ENCODE results near the gene TMEM179. TPM values are rescaled to one million over a fixed set of nuclear protein-coding genes. Genes with fewer than 3 reads are reported as not detected.

TMEM179 gene
- total RNA-seq, 1 donor from 2014 or later = not detected

GRCh38 chr14:104556256-104557021, 48.1 kb downstream of the TMEM179 start:
- ATAC-seq (no peak), DNase-seq (peak; percentile 52)
- no peaks in the 10 kb centered on the region for H3K4me1 ChIP-seq
- no peaks in the 10 kb centered on the region for H3K9me3 ChIP-seq
- H3K27me3 ChIP-seq = peaks cover 23% of the 10 kb centered on the region
- TF ChIP-seq, protein P1, sequence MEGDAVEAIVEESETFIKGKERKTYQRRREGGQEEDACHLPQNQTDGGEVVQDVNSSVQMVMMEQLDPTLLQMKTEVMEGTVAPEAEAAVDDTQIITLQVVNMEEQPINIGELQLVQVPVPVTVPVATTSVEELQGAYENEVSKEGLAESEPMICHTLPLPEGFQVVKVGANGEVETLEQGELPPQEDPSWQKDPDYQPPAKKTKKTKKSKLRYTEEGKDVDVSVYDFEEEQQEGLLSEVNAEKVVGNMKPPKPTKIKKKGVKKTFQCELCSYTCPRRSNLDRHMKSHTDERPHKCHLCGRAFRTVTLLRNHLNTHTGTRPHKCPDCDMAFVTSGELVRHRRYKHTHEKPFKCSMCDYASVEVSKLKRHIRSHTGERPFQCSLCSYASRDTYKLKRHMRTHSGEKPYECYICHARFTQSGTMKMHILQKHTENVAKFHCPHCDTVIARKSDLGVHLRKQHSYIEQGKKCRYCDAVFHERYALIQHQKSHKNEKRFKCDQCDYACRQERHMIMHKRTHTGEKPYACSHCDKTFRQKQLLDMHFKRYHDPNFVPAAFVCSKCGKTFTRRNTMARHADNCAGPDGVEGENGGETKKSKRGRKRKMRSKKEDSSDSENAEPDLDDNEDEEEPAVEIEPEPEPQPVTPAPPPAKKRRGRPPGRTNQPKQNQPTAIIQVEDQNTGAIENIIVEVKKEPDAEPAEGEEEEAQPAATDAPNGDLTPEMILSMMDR (IDR thresholded peaks at IDR 0.05) = no peak
- no peak overlapping the region for H3K4me3 ChIP-seq
- H3K36me3 ChIP-seq = no peaks in the 10 kb centered on the region
- intact Hi-C loops (cut with DNase I) = no loop called here
- no peak overlapping the region for H3K27ac ChIP-seq

DNA sequence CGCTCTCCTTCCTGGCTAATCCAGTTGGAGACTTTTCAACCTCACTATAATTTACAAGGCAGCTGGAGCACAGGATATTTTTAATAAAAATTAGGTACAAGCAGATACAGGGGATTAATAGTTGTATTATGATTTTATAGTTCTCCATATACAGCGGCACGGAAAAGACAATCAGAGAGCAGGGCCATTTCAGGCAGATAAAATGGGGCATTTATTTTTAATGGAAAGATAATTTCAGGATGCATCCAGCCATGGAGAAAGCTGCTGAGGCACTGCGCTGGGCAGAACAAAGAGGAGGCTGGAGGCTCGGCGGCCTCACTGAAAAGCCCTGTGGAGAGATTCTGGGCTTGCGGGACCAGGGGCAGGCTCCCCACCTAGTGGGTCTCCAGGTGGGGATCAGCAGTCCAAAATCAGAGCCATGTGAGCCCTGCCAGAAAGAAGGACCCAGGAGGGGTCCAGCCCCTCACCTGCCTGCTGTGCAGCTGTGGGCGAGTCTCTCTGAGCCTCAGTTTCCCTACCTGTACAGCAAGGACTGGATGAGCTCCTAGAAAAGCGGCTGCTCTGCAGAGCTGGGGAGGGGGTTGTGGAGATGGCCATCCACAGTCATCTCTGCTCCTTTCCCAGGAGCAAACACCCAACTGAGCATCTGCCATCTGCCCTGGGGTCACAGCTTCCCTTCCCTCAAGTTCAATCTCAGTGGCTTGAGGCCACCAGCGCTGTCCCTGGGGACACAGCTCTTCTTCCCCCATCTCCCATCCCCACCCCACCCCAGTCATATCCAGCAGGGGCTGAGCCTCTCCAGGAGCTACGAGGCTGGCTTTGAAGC, 48.9 kb downstream of the TMEM179 start:
- DNase-seq = peak; percentile 46
- Histone ChIP-seq H3K4me1 (no peaks in the 10 kb centered on the region), H3K36me3 (no peaks in the 10 kb centered on the region), H3K27me3 (peaks cover 23% of the 10 kb centered on the region), H3K27ac (no peak overlapping the region), H3K9me3 (no peaks in the 10 kb centered on the region), H3K4me3 (no peak overlapping the region)
- no peak for ATAC-seq
- TF ChIP-seq, protein P1 (IDR thresholded peaks at IDR 0.05) = no peak
- intact Hi-C loops (cut with DNase I) = no loop called here

DNA sequence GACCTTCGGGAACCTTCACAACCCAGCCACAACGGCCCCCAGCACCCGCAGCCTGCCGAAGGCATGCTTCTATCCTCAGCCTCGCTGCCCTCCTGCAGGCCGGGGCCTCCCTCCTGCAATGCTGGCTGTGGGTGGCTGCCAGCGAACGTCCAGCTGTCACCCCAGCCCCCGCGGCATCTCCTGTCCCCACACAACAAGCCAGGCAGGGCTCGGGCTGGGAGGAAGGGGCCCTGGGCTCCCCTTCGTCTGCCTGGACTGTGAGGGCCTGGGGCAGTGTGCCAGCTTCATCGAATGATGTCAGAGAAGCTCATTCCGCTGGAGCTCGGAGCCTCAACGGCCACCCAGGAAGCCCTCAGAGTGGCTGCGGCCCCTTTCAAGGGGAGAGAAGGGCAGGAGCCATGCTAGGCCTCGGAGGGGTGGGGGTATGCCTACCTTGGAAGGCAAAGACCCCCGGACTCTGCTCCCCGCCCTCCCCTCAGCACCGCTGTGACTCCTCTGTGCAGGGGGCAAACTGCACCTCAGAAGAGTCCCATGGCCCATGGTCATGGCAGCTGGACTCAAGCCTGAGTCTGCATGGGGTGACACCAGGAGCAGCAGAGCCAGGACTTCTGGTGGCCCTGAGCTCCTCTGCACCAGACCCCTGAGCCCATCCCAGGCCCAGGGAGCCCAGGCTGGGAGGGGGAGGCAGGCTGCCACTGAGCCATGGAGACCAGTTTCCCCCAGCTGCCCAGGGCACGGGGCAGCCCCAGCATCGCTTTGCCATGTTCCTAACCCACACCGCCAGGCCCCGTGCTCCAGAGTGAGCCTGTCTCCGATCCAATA, 49.8 kb downstream of the TMEM179 start:
- Histone ChIP-seq H3K27ac (no peak overlapping the region), H3K4me1 (no peaks in the 10 kb centered on the region), H3K36me3 (no peaks in the 10 kb centered on the region), H3K4me3 (no peak overlapping the region), H3K27me3 (peaks cover 23% of the 10 kb centered on the region), H3K9me3 (no peaks in the 10 kb centered on the region)
- intact Hi-C loops (cut with DNase I) = no loop called here
- ATAC-seq (no peak), DNase-seq (peak; percentile 34)
- TF ChIP-seq, protein P1 (IDR thresholded peaks at IDR 0.05) = no peak

DNA sequence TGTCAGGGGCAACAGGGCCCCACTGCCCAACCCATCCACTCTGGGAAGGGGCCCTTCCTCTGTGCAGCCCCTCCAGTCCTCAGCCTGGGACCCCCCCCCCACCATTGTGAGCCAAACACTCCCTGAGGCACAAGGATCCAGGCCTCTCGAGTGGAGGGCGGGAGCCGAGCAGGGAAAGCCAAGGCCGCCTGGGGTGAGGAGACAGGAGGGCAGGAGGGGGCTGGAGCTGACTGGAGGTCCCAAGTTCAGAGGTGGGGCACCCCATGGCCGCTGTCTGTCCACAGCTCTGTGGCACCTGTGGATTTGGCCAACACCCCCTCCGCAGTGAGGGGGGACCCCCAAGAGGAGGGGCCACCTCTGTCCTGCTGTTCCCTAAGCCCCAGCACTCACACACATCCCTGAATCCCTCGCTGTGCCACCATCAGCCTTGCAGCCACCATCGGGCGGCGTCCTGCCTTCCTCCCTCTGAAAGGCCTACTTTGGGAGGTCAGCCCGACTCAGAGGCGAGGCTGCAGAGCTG, 50.4 kb downstream of the TMEM179 start:
- TF ChIP-seq, protein P1 (IDR thresholded peaks at IDR 0.05) = no peak
- Histone ChIP-seq H3K4me1 (no peaks in the 10 kb centered on the region), H3K27ac (no peak overlapping the region), H3K27me3 (peaks cover 23% of the 10 kb centered on the region), H3K36me3 (no peaks in the 10 kb centered on the region), H3K4me3 (no peak overlapping the region), H3K9me3 (no peaks in the 10 kb centered on the region)
- DNase-seq = peak; percentile 60
- intact Hi-C loops (cut with DNase I) = no loop called here
- ATAC-seq = no peak

All from upper lobe of right lung (tissue), 1 donor.